ENCODE data around the gene ALDOA.
A peak's percentile ranks its signal among the peaks of the same experiment; 100 is the strongest.

Gene ALDOA

GRCh38 chr16:30063893-30064728 is 1.4 kb upstream of the ALDOA start:
- no peak for DNase-seq (ENCODE audit: low read depth)
- TF ChIP-seq CTCF (IDR thresholded peaks at IDR 0.05; ENCODE audit: low read depth, low read length, missing control alignments): no peak
- H3K4me3 ChIP-seq (ENCODE audit: low read depth, low read length): peak overlapping the region; percentile 80
- in situ Hi-C loops (cut with HindIII; ENCODE audit: low sequenced_read_pairs): no loop called here

- TF ChIP-seq CTCF (IDR thresholded peaks at IDR 0.05; ENCODE audit: low read depth, low read length, missing control alignments): no peak
- H3K4me3 ChIP-seq (ENCODE audit: low read depth, low read length): peak overlapping the region; percentile 80
- no peak for DNase-seq (ENCODE audit: low read depth)
- in situ Hi-C loops (cut with HindIII; ENCODE audit: low sequenced_read_pairs): no loop called here
These were observed 845 bp upstream of the ALDOA start for GRCh38 chr16:30064729-30065101.

- no peak for TF ChIP-seq CTCF (IDR thresholded peaks at IDR 0.05; ENCODE audit: low read depth, low read length, missing control alignments)
- no peak for DNase-seq (ENCODE audit: low read depth)
- peak overlapping the region; percentile 80 for H3K4me3 ChIP-seq (ENCODE audit: low read depth, low read length)
- in situ Hi-C loops (cut with HindIII; ENCODE audit: low sequenced_read_pairs): no loop called here
These were observed 592 bp downstream of the ALDOA start for GRCh38 chr16:30065943-30066760.

GRCh38 chr16:30066761-30067583 is 1.4 kb downstream of the ALDOA start:
- in situ Hi-C loops (cut with HindIII; ENCODE audit: low sequenced_read_pairs): no loop called here

GRCh38 chr16:30067584-30067916 is 2.0 kb downstream of the ALDOA start:
- DNase-seq (ENCODE audit: low read depth): no peak
- in situ Hi-C loops (cut with HindIII; ENCODE audit: low sequenced_read_pairs): no loop called here
- peak overlapping the region; percentile 80 for H3K4me3 ChIP-seq (ENCODE audit: low read depth, low read length)
- TF ChIP-seq CTCF (IDR thresholded peaks at IDR 0.05; ENCODE audit: low read depth, low read length, missing control alignments): no peak

More at GRCh38 chr16:30066761-30067583, 1.4 kb downstream of the ALDOA start:
- no peak for DNase-seq (ENCODE audit: low read depth)
- no peak for TF ChIP-seq CTCF (IDR thresholded peaks at IDR 0.05; ENCODE audit: low read depth, low read length, missing control alignments)
- H3K4me3 ChIP-seq (ENCODE audit: low read depth, low read length): peak overlapping the region; percentile 80

- no peak for TF ChIP-seq CTCF (IDR thresholded peaks at IDR 0.05; ENCODE audit: low read depth, low read length, missing control alignments)
- no peak overlapping the region for H3K4me3 ChIP-seq (ENCODE audit: low read depth, low read length)
- in situ Hi-C loops (cut with HindIII; ENCODE audit: low sequenced_read_pairs): no loop called here
- DNase-seq (ENCODE audit: low read depth): no peak
These were observed 2.8 kb downstream of the ALDOA start for GRCh38 chr16:30068333-30068732.

All from astrocyte of the cerebellum (primary cell).